OCI-M2 (cell line): ENCODE data around the gene IGF2BP3.
"Not testable (repeated sequence)": the region's sequence is repeated elsewhere in the genome, so short reads cannot be mapped to it uniquely, and the experiment has no call there.

ENCODE experiments used
- DNase-seq: peaks from one replicate; lab custom pipeline; 2025; ENCODE audit not compliant: unreplicated experiment; lab: John Stamatoyannopoulos, UW

The IGF2BP3 gene

GRCh38 chr7:23470330-23471105, at the start of gene IGF2BP3:
TSS of gene IGF2BP3 (minus strand) at chr7:23470491. CDS start at chr7:23470110, 381 bp downstream.
- peak; percentile 52 for DNase-seq

- no peak for DNase-seq
These were observed 44.5 kb upstream of the IGF2BP3 start for GRCh38 chr7:23514755-23515154.

- DNase-seq: not testable (repeated sequence)
These were observed 43.5 kb upstream of the IGF2BP3 start for GRCh38 chr7:23513746-23514145.

GRCh38 chr7:23494009-23494408, 23.7 kb upstream of the IGF2BP3 start:
- DNase-seq: no peak

GRCh38 chr7:23491502-23491901, 21.2 kb upstream of the IGF2BP3 start:
- DNase-seq: no peak

- DNase-seq: no peak
These were observed 20.3 kb upstream of the IGF2BP3 start for GRCh38 chr7:23490357-23491135.

- DNase-seq: not testable (repeated sequence)
These were observed 18.4 kb upstream of the IGF2BP3 start for GRCh38 chr7:23488714-23489113.

GRCh38 chr7:23487670-23488069, 17.4 kb upstream of the IGF2BP3 start:
- no peak for DNase-seq

- no peak for DNase-seq
These were observed 15.9 kb upstream of the IGF2BP3 start for GRCh38 chr7:23486002-23486773.

GRCh38 chr7:23482686-23483085, 12.4 kb upstream of the IGF2BP3 start:
- no peak for DNase-seq

- no peak for DNase-seq
These were observed 7.9 kb upstream of the IGF2BP3 start for GRCh38 chr7:23477962-23478866.

- DNase-seq: no peak
These were observed 6.8 kb upstream of the IGF2BP3 start for GRCh38 chr7:23477157-23477499.

- DNase-seq: no peak
These were observed 6.2 kb upstream of the IGF2BP3 start for GRCh38 chr7:23476286-23477156.

- no peak for DNase-seq
These were observed 5.2 kb upstream of the IGF2BP3 start for GRCh38 chr7:23475576-23475839.

GRCh38 chr7:23474829-23475575, 4.7 kb upstream of the IGF2BP3 start:
- DNase-seq: no peak

GRCh38 chr7:23474094-23474828, 4.0 kb upstream of the IGF2BP3 start:
- DNase-seq: peak; percentile 94

GRCh38 chr7:23473844-23474093, 3.5 kb upstream of the IGF2BP3 start:
- DNase-seq: no peak

GRCh38 chr7:23472956-23473843, 2.9 kb upstream of the IGF2BP3 start:
- no peak for DNase-seq
